Endothelial cell of umbilical vein (primary cell): Measurements from ENCODE around the gene SLC49A4.
A peak's percentile ranks its signal among the peaks of the same experiment; 100 is the strongest.

Experiments used
- CTCF ChIP-seq, 2 donors: IDR thresholded peaks; 1 replicate in 1 of 2; 2 replicates in 1 of 2; pipeline ENCODE4 v1.5.1; 2011; ENCODE audit warnings: low read length in 2 of 2, mild to moderate bottlenecking in 2 of 2, moderate library complexity in 2 of 2, control low read depth in 1 of 2, inconsistent platforms in 1 of 2, low read depth in 1 of 2; ENCODE audit not compliant: insufficient read depth in 1 of 2; ENCODE audit errors: extremely low read depth in 1 of 2
- EZH2 ChIP-seq: IDR thresholded peaks from 2 replicates; pipeline ENCODE4 v1.6.1; 2012; ENCODE audit warnings: borderline replicate concordance, low read depth, mild to moderate bottlenecking, moderate library complexity, low read length, inconsistent platforms; ENCODE audit not compliant: severe bottlenecking
- FOS ChIP-seq: IDR thresholded peaks from 2 replicates; pipeline ENCODE4 v1.6.1; 2011; ENCODE audit warnings: mild to moderate bottlenecking, low read length, moderate library complexity, borderline replicate concordance; ENCODE audit not compliant: insufficient read depth
- JUN ChIP-seq: IDR thresholded peaks from 2 replicates; pipeline ENCODE4 v1.6.1; 2011; ENCODE audit warnings: borderline replicate concordance, low read depth; ENCODE audit not compliant: insufficient read length, insufficient read depth
- MAX ChIP-seq: IDR thresholded peaks from 2 replicates; pipeline ENCODE4 v1.6.1; 2011; ENCODE audit not compliant: insufficient read depth, insufficient read length
- MYC ChIP-seq: IDR thresholded peaks from one replicate; pipeline ENCODE4 v1.6.1; 2011; ENCODE audit warnings: mild to moderate bottlenecking, low read depth, low read length
- POLR2A ChIP-seq: IDR thresholded peaks from 2 replicates; pipeline ENCODE4 v1.6.1; 2012; ENCODE audit warnings: low read depth, mild to moderate bottlenecking, control low read depth, low read length
- POLR2AphosphoS5 ChIP-seq: IDR thresholded peaks from 2 replicates; pipeline ENCODE4 v1.6.1; 2012; ENCODE audit warnings: low read depth, mild to moderate bottlenecking, control low read depth, low read length, moderate library complexity; ENCODE audit not compliant: insufficient read depth

- TF ChIP-seq CTCF (IDR thresholded peaks at IDR 0.05; ENCODE audit: extremely low read depth in 1 of 2, insufficient read depth in 1 of 2, low read depth in 1 of 2, low read length in 2 of 2): peak; percentile 56 to 68
- TF ChIP-seq POLR2A: no peak
- no peak for TF ChIP-seq POLR2AphosphoS5
- TF ChIP-seq MAX: no peak
- no peak for TF ChIP-seq EZH2
- TF ChIP-seq MYC: no peak
- no peak for TF ChIP-seq JUN
- no peak for TF ChIP-seq FOS
Measured at GRCh38 chr3:122754929-122755328, 39.9 kb upstream of the SLC49A4 start.
